NCI-H2029 treated with DMSO at 0.1 percent for 48 hours (cell line): ENCODE results near the gene TTC32.
A peak's percentile ranks its signal among the peaks of the same experiment; 100 is the strongest.
"Not testable (repeated sequence)": the region's sequence is repeated elsewhere in the genome, so short reads cannot be mapped to it uniquely, and the experiment has no call there.

Experiments used
- DNase-seq: peaks from one replicate; lab custom pipeline; 2025; lab: John Stamatoyannopoulos, UW

The TTC32 gene

DNA sequence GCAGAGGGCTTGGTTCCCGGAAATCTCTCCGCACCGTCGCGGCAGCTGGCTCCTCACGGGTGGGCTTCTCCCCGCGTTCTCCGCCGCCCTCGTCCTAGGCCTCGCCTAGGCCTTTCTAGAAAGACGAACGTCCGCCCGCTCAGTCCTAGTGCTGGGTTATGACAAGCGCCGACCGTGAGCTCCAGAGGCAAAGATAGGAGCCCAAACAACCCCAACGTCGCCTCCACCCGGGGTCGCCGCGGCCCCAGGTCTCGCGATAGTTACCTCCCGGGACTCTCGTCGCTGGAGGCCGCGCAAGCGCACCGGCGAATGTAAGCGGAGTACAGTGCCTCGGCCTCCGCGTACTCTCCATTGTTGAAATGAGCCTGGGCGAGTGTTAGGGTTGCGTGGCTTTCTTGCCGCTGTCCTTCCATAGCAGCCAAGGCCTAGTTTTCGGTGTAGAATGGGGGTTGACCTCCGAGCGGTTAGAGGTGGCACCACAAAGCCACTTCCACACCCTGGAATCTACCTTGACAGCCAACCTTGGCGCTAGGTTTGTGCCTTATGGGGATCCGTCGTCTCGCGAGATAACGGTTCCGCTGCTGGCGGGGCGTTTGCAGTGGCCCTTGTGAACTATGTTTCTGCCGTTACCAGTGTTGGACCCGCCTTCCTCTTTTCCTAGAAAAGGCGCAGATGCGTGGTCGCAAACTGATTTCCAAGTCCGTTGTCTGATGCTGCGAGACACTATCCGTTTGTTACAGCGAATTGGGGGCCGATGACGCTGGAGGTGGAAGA lies at the start of gene TTC32:
TTC32 (minus strand) TSS at position 542 of the 774 bp plus-strand sequence; CDS start at position 413, 129 bp downstream.
- DNase-seq: peak; percentile 92

DNA sequence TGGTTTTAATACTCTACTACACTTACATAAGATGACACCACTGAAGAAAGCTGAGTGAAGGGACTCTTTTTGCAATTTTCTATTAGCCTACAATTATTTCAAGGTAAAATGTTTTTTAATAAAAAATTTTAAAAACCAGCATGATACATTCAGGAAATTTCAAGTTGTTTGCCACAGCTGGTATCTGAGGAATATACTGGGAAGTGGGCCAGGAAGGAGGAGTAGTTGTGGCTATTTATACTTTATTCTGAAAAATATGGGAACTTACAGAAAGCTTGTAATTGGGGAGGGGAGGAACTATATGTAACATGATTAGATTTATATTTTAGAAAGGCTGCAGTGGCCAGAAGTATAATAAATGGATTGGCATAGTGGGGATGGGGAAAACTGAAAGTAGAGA lies 47.3 kb upstream of the TTC32 start:
- DNase-seq: no peak

DNA sequence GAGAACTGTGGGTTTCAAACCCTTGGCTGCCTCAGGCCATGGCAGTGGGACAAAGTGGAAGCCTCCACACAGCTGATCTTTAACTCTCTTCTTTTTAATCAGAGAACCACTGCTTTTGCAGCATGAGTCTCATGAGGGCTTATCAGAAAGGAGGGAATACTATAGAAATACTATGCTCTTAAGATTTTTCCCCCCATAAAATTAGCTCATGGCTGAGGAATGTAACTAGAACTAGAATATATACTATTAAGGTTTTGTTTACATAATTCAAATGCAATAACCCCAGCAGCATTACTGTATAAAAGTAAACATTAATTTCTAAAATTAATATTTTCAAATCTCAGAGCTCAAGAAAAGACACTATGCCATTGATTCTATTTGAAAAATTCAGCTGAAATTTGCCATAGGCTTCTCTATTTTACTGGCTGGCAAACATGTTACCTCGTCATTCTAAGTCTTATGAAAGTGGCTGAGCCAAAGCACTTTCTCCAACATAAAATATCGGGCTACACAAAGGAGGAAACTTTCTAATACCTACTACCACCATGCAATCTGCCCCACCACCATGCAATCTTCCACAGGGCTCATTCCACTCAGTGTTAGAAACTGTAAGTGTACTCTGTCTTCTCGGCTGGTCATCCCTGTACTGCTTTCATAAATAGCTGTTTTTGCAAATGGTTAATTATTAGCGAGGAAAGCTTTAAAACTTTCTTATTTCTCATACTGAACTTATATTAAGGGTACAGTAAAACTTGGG lies 45.6 kb upstream of the TTC32 start:
- DNase-seq: no peak

DNA sequence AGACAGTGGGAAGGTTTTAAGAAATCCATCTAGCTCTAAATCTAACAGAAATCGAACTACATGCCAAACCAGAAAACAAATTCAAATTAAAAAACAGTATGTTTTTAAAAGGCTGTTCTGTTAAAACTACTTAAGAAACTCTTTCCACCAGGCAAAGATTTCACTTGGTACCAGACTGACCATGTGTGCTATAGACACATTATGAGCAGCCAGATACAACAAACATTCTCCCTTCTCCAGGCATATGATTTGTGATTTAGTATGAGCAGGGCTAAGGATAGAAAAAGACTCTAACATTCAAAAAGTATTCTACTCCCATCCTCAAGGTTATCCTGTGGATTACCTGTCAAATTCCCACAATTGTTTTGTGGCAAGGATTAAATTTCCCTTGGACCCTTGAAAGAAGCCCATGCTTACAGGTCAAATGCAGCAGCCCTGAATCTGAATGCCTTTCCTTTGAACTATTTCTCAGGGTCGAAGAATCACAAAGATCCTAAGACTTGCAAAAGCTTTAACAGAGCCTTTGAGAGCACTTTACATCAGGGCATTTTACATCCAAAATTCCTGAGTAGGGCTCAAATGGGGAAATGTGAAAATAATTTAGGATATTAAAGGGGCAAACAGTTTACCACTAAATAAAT lies 42.5 kb upstream of the TTC32 start:
- DNase-seq: no peak

DNA sequence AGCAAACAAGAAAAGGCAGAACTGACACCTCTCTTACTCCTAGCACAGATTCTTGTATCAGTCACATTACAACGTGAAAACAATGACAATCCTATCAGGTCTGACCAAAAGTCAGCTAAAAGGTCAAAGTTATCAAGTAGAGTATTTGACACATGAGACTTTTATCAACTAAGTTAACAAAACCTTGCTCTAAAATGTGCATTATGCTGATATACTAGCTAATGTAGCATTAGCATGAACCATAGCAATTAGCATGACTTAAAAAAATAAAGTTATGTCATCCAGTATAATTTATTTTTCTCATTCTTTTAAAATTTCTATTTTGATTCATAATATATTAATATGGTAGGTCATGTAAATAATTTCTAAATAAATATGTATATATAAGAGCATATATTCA lies 41.4 kb upstream of the TTC32 start:
- DNase-seq: no peak

DNA sequence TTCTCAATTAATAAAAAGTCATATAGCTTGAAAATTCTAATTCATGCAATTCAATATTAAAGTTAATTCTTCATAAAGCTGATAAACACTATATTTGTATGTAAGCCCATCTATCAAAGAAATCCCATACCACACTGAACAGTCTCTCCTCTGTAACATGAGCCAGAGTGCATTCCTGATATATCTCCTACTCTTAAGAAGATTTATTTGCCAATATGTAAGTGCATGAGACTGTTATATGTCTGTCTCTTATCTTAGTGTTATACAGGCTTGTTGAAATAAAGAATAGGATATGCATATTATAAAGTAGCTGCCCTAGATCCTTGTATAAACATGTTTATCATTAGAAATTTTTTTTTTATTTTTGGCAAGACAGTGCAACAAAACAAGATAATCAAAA lies 40.4 kb upstream of the TTC32 start:
- no peak for DNase-seq

DNA sequence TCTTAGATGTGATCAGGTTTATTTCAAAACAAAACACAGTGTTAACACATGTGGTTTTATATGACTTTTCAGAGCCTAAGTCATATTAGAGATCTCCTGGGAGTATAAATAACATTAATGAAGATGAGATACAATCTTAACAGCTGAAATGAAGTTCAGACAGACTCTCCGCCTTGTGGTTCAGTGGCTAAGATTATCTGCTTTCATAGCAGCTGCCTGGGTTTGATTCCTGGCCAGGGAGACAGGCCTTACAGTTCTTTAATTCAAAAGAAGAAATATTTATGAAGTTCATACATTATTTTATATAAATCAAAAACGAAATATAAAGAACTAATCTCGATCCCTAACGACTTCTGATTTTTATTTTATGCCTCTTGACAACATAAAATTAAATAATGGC lies 35.2 kb upstream of the TTC32 start:
- DNase-seq: no peak

DNA sequence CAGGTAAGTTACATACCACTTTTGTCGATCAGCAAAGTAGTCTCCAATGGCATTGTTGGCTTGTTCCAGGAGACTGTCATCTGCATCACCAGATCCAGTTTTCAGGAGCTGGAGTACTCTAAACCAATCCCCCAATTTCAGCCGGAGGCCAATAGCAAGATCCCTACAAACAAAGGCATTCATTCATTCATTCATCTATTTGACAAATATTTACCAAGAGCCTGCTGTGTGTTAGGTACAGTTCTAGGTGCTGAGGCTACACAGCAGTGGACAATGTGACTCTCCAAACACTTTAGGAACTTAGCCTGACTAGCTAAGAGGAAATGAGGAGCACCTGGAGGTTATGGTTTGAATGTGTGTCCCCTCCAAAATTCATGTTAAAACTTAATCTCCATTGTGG lies 34.4 kb upstream of the TTC32 start:
- DNase-seq: no peak

DNA sequence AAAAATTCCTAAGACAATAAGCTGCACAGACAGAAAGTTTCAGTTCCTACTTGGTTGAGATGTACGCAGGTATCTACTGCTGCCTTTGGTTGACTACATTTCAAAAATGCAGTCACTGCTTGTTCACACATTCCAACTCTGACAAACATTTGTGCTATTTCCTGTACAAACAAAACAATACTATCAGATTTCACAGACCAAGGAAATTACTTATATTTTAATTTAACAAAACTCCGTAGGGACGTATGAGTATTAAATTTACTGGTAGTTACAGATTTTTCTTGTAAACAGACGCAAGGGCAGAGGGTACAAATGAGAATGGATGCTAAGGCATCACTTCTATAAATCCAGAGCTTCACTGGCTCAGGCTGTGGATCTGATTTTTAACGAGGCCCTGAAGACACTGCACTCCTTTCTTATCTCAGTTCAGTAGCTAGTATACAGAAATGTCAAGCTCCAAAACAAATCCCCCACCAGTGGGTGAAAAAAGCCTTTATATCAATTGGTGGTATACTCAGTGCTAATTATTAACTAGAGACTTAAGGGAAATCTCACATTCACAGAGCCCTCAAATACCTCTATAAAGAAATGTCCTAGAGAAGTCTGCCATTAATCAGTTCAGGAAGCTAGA lies 31.7 kb upstream of the TTC32 start:
- no peak for DNase-seq

DNA sequence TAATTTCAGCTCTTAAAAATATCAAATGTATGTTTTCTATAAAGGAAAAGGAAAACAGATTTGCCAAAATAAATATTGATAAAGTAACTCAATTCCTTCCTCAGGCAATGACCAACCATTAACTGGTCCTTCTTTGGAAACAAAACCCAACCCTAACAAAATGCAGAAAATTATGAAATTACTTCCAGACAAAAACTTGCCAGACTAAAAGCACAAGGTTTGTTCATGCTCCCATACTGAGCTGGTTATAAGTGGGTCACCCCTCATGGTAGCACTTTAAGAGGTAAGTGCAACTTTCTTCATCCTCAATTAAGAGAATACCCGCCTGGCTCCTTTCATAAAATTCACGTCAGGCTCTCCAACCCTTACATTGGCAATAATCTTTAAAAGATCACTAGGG lies 31.1 kb upstream of the TTC32 start:
- DNase-seq: no peak

DNA sequence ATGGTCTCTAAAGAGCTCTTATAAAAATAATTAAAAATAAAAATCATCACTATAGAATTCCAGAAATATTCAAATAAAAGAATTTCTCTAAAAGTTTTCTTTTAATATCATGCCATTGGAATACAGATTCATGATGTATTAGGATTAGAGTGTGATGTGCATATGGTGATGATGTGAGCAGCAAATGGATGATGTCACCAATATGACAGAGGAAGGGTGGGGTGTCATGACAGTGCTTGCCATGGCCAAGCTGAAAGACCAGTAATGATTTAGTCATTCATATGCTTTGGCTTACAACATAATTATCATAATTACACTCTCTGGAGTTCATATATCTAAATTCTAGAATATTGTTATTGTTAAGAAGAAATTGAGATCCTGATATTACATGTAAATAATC lies 27.4 kb upstream of the TTC32 start:
- no peak for DNase-seq

DNA sequence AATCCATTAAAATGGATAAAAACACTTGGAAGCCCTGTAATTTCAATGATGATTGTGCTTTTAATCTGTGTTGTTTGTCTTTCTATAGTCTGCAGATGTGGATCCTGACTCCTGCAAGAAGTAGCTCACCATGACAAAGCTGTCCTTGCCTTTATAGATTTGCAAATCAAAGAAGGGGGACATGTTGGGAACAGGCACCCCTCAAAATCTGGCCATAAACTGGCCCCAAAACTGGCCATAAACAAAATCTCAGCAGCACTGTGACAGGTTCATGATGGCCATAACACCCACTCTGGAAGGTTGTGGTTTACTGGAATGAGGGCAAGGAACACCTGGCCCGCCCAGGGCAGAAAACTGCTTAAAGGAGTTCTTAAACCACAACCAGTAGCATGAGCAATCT lies 26.0 kb upstream of the TTC32 start:
- not testable (repeated sequence) for DNase-seq

DNA sequence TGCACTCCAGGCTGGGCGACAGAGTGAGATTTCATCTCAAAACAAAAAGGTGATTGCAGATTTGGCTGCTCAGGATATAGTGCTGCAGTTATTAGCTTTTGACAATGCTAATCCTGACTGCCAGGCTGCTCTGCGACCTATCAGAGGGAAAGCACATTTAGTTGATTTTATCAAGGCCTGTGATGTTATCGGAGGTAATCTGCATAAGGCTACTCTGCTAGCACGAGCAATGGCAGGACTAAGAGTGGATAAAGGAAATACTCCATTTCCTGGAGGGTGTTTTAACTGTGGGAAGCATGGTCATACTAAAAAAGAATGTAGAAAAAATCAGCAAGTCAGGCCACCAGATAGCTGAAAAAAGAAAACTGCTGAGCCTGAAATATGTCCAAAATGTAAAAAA lies 22.7 kb upstream of the TTC32 start:
- DNase-seq: not testable (repeated sequence)

DNA sequence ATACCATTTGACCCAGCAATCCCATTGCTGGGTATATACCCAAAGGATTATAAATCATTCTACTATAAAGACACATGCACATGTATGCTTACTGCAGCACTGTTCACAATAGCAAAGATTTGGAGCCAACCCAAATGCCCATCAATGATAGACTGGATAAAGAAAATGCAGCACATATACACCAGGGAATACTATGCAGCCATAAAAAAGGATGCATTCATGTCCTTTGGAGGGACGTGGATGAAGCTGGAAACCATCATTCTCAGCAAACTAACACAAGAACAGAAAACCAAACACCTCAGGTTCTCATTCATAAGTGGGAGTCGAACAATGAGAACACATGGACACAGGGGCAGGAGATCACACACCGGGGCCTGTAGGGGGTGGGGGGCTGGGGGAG lies 20.4 kb upstream of the TTC32 start:
- not testable (repeated sequence) for DNase-seq

DNA sequence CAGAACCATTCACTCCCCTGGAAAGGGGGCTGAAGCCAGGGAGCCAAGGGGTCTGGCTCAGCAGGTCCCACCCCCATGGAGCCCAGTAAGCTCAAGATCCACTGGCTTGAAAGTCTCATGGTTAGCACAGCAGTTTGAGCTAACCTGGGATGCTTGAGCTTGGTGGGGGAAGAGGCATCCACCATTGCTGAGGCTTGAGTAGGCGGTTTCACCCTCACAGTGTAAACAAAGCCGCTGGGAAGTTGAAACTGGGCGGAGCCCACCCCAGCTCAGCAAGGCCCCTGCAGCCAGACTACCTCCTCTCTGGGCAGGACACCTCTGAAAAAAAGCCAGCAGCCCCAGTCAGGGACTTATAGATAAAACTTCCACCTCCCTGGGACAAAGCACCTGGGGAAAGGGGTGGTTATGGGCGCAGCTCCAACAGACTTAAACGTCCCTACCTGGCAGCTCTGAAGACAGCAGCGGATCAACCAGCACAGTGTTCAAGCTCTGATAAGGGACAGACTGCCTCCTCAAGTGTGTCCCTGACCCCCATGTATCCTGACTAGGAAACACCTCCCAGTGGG lies 14.7 kb upstream of the TTC32 start:
- DNase-seq: no peak

DNA sequence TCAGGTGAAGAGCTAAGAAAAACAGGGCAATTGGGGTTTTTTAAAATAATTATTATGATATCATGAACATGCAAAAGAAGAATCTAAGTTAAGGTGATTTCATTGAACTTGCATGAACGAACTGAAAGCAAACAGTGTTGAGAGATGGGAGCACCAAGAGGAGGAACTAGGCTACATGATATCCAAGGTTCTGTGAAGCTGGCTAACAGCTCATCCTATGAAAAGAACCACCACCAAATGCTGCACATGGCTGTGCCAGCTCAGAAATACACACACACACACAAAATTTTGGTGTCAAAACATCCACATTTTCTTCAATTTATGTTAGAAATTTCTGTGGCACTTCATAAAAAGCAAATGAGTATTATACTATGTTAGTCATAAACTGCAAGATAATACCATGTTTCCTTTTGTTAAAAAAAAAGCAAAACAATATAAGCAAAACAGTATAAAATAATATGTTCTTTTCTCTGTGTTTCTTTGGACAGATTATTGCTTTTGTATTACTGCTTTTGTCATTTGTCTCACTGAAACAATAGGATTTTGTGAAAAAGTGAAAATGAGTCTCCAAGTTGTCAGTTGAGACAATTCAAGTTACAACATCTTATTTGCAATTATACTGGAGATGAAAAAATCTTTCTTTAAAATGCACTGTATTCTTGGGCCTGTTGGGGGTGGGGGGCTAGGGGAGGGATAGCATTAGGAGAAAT lies 12.6 kb upstream of the TTC32 start:
- no peak for DNase-seq

DNA sequence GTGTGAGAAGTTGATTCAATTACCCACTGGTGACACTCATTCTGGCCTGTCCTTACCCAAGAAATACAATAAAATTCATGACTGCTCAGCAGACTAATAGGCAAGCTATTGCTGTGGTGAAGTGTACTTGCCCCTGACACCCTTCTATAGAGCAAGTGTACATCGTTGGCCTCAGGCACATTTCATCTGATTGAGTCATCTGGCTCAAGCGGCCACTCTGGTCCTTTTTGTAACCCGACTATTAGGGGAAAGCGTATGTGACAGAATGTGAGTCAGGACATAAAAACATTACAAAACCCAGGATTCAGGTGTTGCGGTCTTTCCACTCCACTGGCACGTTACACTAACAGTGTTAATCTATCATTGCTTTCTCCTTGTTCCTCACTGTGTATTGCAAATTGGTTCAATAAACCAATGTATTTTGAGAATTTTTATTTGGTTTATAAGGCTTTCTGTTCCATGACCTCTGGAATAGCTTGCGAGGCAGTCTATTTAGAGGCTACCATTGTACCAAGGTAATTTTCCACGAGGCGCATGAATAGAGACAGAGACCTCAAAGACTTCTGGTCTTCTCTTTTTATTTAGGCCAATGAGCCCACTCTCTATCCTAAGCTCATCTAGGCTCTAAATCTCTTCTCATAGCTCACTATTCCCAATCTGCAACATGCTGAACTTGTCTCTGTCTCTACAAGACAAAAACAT lies 10.2 kb upstream of the TTC32 start:
- DNase-seq: no peak

DNA sequence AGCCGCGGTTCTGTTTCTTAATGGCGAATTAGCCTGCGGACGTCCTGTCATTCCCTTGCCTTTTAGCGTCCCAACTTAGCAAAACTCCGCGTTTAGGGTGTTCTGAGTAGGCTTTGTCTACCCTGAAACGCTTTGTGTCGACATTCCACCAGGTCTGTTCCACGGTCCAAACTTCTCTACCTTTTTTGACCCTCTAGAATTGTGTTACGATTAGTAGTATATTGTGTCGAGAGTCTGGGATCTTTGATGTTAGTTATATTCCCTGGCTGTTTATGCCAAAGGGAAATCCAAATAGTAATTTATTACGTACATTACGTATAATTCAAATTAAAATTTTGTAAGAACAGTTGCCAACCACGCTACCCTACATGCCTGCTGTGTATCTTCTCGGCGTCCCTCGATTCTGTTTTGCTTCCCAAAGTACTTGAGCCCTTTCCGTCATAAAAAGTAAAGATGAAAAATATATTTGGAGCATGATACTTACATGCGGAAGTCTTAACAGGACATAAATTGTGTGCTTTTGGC lies 495 bp upstream of the TTC32 start:
- DNase-seq: peak; percentile 10

DNA sequence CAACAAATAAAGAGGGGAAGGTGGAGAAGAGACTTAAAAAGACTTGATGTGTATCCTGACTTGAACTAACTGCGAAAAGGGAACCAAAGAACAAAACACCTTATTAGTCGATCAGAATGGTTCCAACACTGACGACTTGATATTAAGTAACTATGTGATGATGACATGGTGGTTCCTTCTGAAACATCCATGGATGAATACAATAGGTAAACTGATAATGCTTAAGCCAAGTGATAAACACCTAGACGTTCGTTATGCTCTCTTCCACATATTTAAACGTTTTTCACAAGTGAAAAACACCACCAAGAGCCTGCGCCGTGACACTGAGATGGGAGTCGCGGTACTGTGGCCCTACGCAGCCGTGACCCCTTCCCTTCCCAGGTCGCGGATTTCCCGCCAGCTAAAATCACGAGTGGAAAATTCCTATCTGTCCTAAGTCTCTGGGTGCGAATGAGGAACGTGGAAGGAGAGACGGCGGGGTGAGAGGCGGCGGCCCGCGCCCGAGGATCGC lies 797 bp downstream of the TTC32 start:
- DNase-seq: no peak
